HG02938 (cell line): ENCODE results near the gene APOBEC3F.
"Not testable (repeated sequence)": the region's sequence is repeated elsewhere in the genome, so short reads cannot be mapped to it uniquely, and the experiment has no call there.

Source experiments
- ATAC-seq: cut with Tn5 transposase; IDR thresholded peaks from one replicate; pipeline ENCODE4 v1.9.1; 2021; ENCODE audit warnings: mild to moderate bottlenecking, moderate library complexity; ENCODE audit not compliant: unreplicated experiment

Gene APOBEC3F

GRCh38 chr22:39040538-39041296 lies at the start of gene APOBEC3F:
TSS of gene APOBEC3F (plus strand) at chr22:39040864. CDS start at chr22:39040961, 97 bp downstream.
- ATAC-seq: peak; percentile 89

- ATAC-seq: not testable (repeated sequence)
Measured at GRCh38 chr22:38992871-38993371, 47.7 kb upstream of the APOBEC3F start.

- ATAC-seq: no peak
Measured at GRCh38 chr22:38996105-38996504, 44.6 kb upstream of the APOBEC3F start.

GRCh38 chr22:38997518-38997917 lies 43.1 kb upstream of the APOBEC3F start:
- ATAC-seq: no peak

GRCh38 chr22:39003165-39003638 lies 37.5 kb upstream of the APOBEC3F start:
- no peak for ATAC-seq

GRCh38 chr22:39007177-39007576 lies 33.5 kb upstream of the APOBEC3F start:
- ATAC-seq: no peak

GRCh38 chr22:39008271-39008850 lies 32.3 kb upstream of the APOBEC3F start:
- ATAC-seq: not testable (repeated sequence)

GRCh38 chr22:39010946-39011345 lies 29.7 kb upstream of the APOBEC3F start:
- ATAC-seq: no peak

GRCh38 chr22:39012533-39013511 lies 27.8 kb upstream of the APOBEC3F start:
- ATAC-seq: no peak

- ATAC-seq: peak; percentile 19
Measured at GRCh38 chr22:39013561-39013941, 27.1 kb upstream of the APOBEC3F start.

- ATAC-seq: peak; percentile 75
Measured at GRCh38 chr22:39013942-39014722, 26.5 kb upstream of the APOBEC3F start, which contains the start of gene APOBEC3C. TSS of gene APOBEC3C (plus strand) at chr22:39014257. CDS start at chr22:39014363, 106 bp downstream.

GRCh38 chr22:39014723-39015121 lies 25.9 kb upstream of the APOBEC3F start:
- ATAC-seq: not testable (repeated sequence)

- ATAC-seq: no peak
Measured at GRCh38 chr22:39016592-39016991, 24.1 kb upstream of the APOBEC3F start.

- ATAC-seq: no peak
Measured at GRCh38 chr22:39017596-39018365, 22.9 kb upstream of the APOBEC3F start.

- ATAC-seq: not testable (repeated sequence)
Measured at GRCh38 chr22:39020021-39020651, 20.5 kb upstream of the APOBEC3F start.

GRCh38 chr22:39021552-39022250 lies 19.0 kb upstream of the APOBEC3F start:
- ATAC-seq: no peak

GRCh38 chr22:39024519-39025308 lies 15.9 kb upstream of the APOBEC3F start:
- ATAC-seq: no peak
